Hepatocyte (in vitro differentiated cells): Measurements from ENCODE around the gene FBLN2.

Experiments
- CTCF ChIP-seq: fragments of 200-600 bp; sonication (generic); IDR thresholded peaks from 2 replicates; pipeline ENCODE4 v1.5.1; 2016; ENCODE audit warnings: antibody characterized with exemption, mild to moderate bottlenecking; ENCODE audit not compliant: poor library complexity
- EZH2phosphoT487 ChIP-seq: fragments of 200-600 bp; sonication (generic); IDR thresholded peaks from one replicate; pipeline ENCODE4 v1.6.1; 2018; ENCODE audit warnings: antibody characterized with exemption, mild to moderate bottlenecking, low read depth, moderate library complexity; ENCODE audit not compliant: unreplicated experiment, severe bottlenecking

- no peak for TF ChIP-seq CTCF
- no peak for TF ChIP-seq EZH2phosphoT487
These were observed 62.3 kb downstream of the FBLN2 start for GRCh38 chr3:13611221-13611620.
